GM12875 (cell line): ENCODE measurements around the gene GRIFIN.
A peak's percentile ranks its signal among the peaks of the same experiment; 100 is the strongest.

Experiments used
- H3K4me3 ChIP-seq: one replicate; pipeline ENCODE4 v1.5.1; 2011; ENCODE audit warnings: low read depth, low read length, control low read depth
- TF ChIP-seq, protein P1 (sequence below): IDR thresholded peaks from 2 replicates; pipeline ENCODE4 v1.5.1; 2011; ENCODE audit warnings: low read depth, mild to moderate bottlenecking, control low read depth, inconsistent platforms, low read length, moderate library complexity, borderline replicate concordance; ENCODE audit not compliant: insufficient read depth

The GRIFIN gene

DNA sequence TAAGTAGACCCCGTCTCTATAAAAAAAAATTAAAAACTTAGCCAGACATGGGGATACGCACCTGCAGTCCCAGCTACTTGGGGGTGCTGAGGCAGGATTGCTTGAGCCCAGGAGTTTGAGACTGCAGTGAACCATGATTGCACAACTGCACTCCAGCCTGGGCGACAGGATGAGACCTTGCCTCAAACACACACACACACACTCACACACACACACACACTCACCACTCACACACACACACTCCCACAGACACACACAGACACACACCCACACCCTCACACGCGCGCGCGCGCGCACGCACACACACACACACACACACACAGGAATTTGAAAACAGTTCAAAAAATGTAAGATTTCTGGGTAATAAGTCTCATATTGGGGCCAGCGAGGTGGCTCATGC, 8.7 kb upstream of the GRIFIN start:
- TF ChIP-seq, protein P1, sequence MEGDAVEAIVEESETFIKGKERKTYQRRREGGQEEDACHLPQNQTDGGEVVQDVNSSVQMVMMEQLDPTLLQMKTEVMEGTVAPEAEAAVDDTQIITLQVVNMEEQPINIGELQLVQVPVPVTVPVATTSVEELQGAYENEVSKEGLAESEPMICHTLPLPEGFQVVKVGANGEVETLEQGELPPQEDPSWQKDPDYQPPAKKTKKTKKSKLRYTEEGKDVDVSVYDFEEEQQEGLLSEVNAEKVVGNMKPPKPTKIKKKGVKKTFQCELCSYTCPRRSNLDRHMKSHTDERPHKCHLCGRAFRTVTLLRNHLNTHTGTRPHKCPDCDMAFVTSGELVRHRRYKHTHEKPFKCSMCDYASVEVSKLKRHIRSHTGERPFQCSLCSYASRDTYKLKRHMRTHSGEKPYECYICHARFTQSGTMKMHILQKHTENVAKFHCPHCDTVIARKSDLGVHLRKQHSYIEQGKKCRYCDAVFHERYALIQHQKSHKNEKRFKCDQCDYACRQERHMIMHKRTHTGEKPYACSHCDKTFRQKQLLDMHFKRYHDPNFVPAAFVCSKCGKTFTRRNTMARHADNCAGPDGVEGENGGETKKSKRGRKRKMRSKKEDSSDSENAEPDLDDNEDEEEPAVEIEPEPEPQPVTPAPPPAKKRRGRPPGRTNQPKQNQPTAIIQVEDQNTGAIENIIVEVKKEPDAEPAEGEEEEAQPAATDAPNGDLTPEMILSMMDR = no peak
- H3K4me3 ChIP-seq = no peak overlapping the region

GRCh38 chr7:2483494-2483893, 7.3 kb upstream of the GRIFIN start:
- H3K4me3 ChIP-seq = no peak overlapping the region
- TF ChIP-seq, protein P1 = no peak

- no peak overlapping the region for H3K4me3 ChIP-seq
- TF ChIP-seq, protein P1 = peak; percentile 14; the same call in 1 of the 2 replicates
These were observed 6.7 kb upstream of the GRIFIN start for GRCh38 chr7:2482725-2483451.

DNA sequence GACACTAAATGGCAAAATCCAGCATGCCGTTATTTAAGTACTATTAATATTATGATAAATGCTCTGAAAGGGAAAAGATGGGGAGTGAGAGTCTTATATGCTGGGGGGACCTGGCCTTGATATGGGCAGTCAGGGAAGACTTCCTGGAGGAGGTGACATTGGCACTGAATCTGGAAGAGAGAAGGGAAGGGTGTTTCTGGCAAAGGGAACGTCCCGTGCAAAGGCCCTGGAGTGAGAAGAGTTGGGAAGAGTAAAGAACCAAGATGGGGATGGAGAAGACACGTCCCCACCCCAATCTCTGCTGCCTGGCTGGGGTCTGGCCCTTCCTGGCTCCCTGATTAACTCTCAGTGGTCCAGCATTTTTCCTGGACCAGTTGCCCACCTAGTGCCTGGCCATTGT, 5.0 kb upstream of the GRIFIN start:
- TF ChIP-seq, protein P1 = no peak
- no peak overlapping the region for H3K4me3 ChIP-seq

DNA sequence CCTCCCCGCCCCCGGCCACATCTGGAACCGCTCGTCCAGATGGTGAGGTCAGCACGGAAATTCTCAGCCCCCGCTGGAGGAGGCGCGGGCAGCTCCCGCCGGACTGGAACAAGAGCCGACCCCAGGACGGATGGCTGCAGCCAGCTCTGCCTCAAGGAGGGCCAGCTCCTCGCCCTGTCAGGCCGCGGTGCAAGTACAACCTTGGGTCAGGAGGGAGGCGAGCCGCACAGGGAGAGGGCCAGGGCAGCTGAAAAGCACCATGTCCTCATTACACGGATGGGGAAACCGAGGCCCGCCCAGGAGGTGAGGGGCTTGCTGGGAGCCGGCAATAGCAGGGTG, 3.8 kb upstream of the GRIFIN start:
- no peak overlapping the region for H3K4me3 ChIP-seq
- TF ChIP-seq, protein P1 = no peak

GRCh38 chr7:2479276-2480069, 3.3 kb upstream of the GRIFIN start:
- TF ChIP-seq, protein P1 = no peak
- H3K4me3 ChIP-seq = no peak overlapping the region

DNA sequence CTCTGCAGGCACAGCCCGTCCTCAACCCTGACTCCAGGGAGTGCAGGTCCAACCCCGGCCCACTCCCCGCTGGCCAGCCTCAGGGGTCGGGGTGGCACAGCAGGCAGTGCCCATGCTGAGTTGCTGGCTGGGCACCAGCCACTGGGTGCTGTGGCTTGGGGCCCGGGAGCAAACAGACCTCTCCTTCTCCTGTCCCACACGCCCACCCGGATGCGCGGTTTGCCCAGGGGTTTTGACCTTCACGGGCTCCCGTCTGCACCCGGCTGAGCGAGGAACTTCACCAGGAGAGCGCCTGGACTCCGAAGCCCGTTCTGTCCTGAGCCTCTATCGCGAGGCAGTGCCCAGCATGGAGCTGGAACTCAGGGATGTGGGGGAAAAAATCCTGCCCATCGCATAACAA, 2.6 kb upstream of the GRIFIN start:
- TF ChIP-seq, protein P1 = no peak
- H3K4me3 ChIP-seq = no peak overlapping the region
